IMR-90 (cell line): ENCODE data around the gene DEPDC1. TPM values are rescaled to one million over a fixed set of nuclear protein-coding genes. Genes with fewer than 3 reads are reported as not detected.

ENCODE experiments used
- ATAC-seq: fragments of 200-7000 bp; cut with Tn5 transposase; 2 replicates; pipeline ENCODE4 v1.9.1; 2020; ENCODE audit warnings: low read depth, mild to moderate bottlenecking, moderate library complexity
- BruUV-seq: library from RNA; stranded (reverse); fragments of 400-500 nt; replicated peaks from 2 replicates; lab custom pipeline; 2021; lab: Mats Ljungman, UMichigan
- CTCF ChIA-PET: fragments of 300-600 bp; formaldehyde crosslinking; extraction: SDS; loops from one replicate; lab custom pipeline; 2021; ENCODE audit warnings: antibody characterized with exemption; lab: Yijun Ruan, JAX
- POLR2A ChIA-PET: fragments of 300-600 bp; sonication (Branson Sonifier 250); formaldehyde crosslinking; loops from one replicate; lab custom pipeline; 2022; ENCODE audit warnings: antibody characterized with exemption; ENCODE audit not compliant: unreplicated experiment; lab: Charles Lee
- DNase-seq: peaks from one replicate; pipeline ENCODE4 v3.0.0; 2013
- H2AFZ ChIP-seq: replicated peaks from 2 replicates; pipeline ENCODE3; 2013; ENCODE audit warnings: low read length, mild to moderate bottlenecking; ENCODE audit not compliant: poor library complexity
- H2AK5ac ChIP-seq: 2 replicates; pipeline ENCODE4 v1.6.1; 2013; ENCODE audit warnings: low read depth, low read length, inconsistent platforms
- H2AK9ac ChIP-seq: replicated peaks from 2 replicates; pipeline ENCODE3; 2013; ENCODE audit warnings: mild to moderate bottlenecking, low read depth, low read length, moderate library complexity; ENCODE audit not compliant: poor library complexity
- H2BK120ac ChIP-seq: 2 replicates; pipeline ENCODE4 v1.6.1; 2013; ENCODE audit warnings: low read depth, low read length, inconsistent platforms
- H2BK15ac ChIP-seq: 3 replicates; pipeline ENCODE4 v1.6.1; 2013; ENCODE audit warnings: low read depth, low read length, inconsistent platforms
- H2BK20ac ChIP-seq: 2 replicates; pipeline ENCODE4 v1.6.1; 2013; ENCODE audit warnings: low read depth, mild to moderate bottlenecking, inconsistent platforms, low read length, moderate library complexity
- H2BK5ac ChIP-seq: 2 replicates; pipeline ENCODE4 v1.6.1; 2013; ENCODE audit warnings: mild to moderate bottlenecking, low read depth, low read length, inconsistent platforms; ENCODE audit not compliant: poor library complexity, severe bottlenecking
- H3K14ac ChIP-seq: replicated peaks from 2 replicates; pipeline ENCODE4 v1.6.1; 2013; ENCODE audit warnings: low read depth, low read length, inconsistent platforms
- H3K18ac ChIP-seq: 2 replicates; pipeline ENCODE4 v1.6.1; 2013; ENCODE audit warnings: low read depth, low read length, control low read depth
- H3K23ac ChIP-seq: 2 replicates; pipeline ENCODE4 v1.6.1; 2013; ENCODE audit warnings: low read depth, low read length, inconsistent platforms
- H3K27ac ChIP-seq: 2 replicates; pipeline ENCODE4 v1.5.1; 2013; ENCODE audit warnings: mild to moderate bottlenecking, control low read depth, low read length; ENCODE audit not compliant: insufficient read depth
- H3K27me3 ChIP-seq: 2 replicates; pipeline ENCODE4 v1.6.1; 2013; ENCODE audit warnings: low read length; ENCODE audit not compliant: control insufficient read depth, insufficient read depth
- H3K36me3 ChIP-seq: 2 replicates; pipeline ENCODE4 v1.6.1; 2013; ENCODE audit warnings: low read length, mixed read lengths; ENCODE audit not compliant: control insufficient read depth, insufficient read depth
- H3K4ac ChIP-seq: 2 replicates; pipeline ENCODE4 v1.6.1; 2013; ENCODE audit warnings: low read depth, low read length, inconsistent platforms
- H3K4me1 ChIP-seq: 2 replicates; pipeline ENCODE4 v1.6.1; 2013; ENCODE audit warnings: low read length, mixed read lengths; ENCODE audit not compliant: control insufficient read depth, insufficient read depth
- H3K4me2 ChIP-seq: 2 replicates; pipeline ENCODE4 v1.6.1; 2013; ENCODE audit warnings: low read depth, mild to moderate bottlenecking, control low read depth, low read length, moderate library complexity
- H3K4me3 ChIP-seq: 2 replicates; pipeline ENCODE4 v1.5.1; 2013; ENCODE audit warnings: low read depth, mild to moderate bottlenecking, control low read depth, low read length, moderate library complexity; ENCODE audit not compliant: insufficient read depth
- H3K56ac ChIP-seq: 2 replicates; pipeline ENCODE4 v1.6.1; 2013; ENCODE audit warnings: low read length, inconsistent platforms; ENCODE audit not compliant: insufficient read depth; ENCODE audit errors: extremely low read depth
- H3K79me1 ChIP-seq, 2 experiments: 2 replicates each; pipeline ENCODE4 v1.6.1; 2013; ENCODE audit warnings: low read length in 2 of 2, inconsistent platforms in 1 of 2, low read depth in 1 of 2
- H3K9ac ChIP-seq: 2 replicates; pipeline ENCODE4 v1.6.1; 2013; ENCODE audit warnings: low read depth, low read length, control low read depth
- H3K9me1 ChIP-seq: 2 replicates; pipeline ENCODE4 v1.6.1; 2013; ENCODE audit warnings: low read length, inconsistent platforms; ENCODE audit not compliant: insufficient read depth
- H3K9me3 ChIP-seq: 2 replicates; pipeline ENCODE4 v1.6.1; 2013; ENCODE audit warnings: low read length; ENCODE audit not compliant: control insufficient read depth, insufficient read depth
- H4K20me1 ChIP-seq: 2 replicates; pipeline ENCODE4 v1.6.1; 2013; ENCODE audit warnings: low read length, inconsistent platforms; ENCODE audit not compliant: insufficient read depth
- H4K5ac ChIP-seq: 2 replicates; pipeline ENCODE4 v1.6.1; 2013; ENCODE audit warnings: mild to moderate bottlenecking, low read depth, low read length, control low read depth
- H4K8ac ChIP-seq, 2 experiments: 2 replicates each; pipeline ENCODE4 v1.6.1; 2013; ENCODE audit warnings: low read depth in 2 of 2, low read length in 2 of 2, control low read depth in 1 of 2, inconsistent platforms in 1 of 2
- H4K91ac ChIP-seq: 2 replicates; pipeline ENCODE4 v1.6.1; 2013; ENCODE audit warnings: low read depth, low read length, inconsistent platforms; ENCODE audit not compliant: insufficient read depth
- FOS ChIP-seq: fragments of 150-350 bp; IDR thresholded peaks from 2 replicates; pipeline ENCODE4 v1.6.1; 2016; ENCODE audit warnings: low read depth, low read length
- MAFK ChIP-seq: IDR thresholded peaks from 2 replicates; pipeline ENCODE4 v1.6.1; 2012; ENCODE audit warnings: low read depth, low read length, improper control_type of control experiment
- NFE2L2 ChIP-seq: fragments of 150-350 bp; IDR thresholded peaks from 2 replicates; pipeline ENCODE4 v1.6.1; 2016; ENCODE audit warnings: low read depth, mild to moderate bottlenecking, low read length
- RAD21 ChIP-seq: IDR thresholded peaks from 2 replicates; pipeline ENCODE4 v1.6.1; 2012; ENCODE audit warnings: low read length, improper control_type of control experiment
- RCOR1 ChIP-seq: IDR thresholded peaks from 2 replicates; pipeline ENCODE4 v1.6.1; 2012; ENCODE audit warnings: mild to moderate bottlenecking, low read length, improper control_type of control experiment; ENCODE audit not compliant: insufficient replicate concordance
- WGBS, 2 experiments: methylation state at CpG; one replicate each; pipeline versions ENCODE4 v1.1.5 to v1.1.7; 2013; ENCODE audit warnings: missing lambda C conversion rate in 2 of 2; ENCODE audit not compliant: insufficient read length in 1 of 2; ENCODE audit errors: extremely low coverage in 2 of 2; 5-methylcytosine and 5-hydroxymethylcytosine counted together
- dilution Hi-C: fragments of 300-500 bp; cut with HindIII; formaldehyde crosslinking; loops from one replicate; pipeline ENCODE4 v1.14.3; 2018; ENCODE audit warnings: low sequenced_read_pairs; ENCODE audit not compliant: unreplicated experiment
- in situ Hi-C: fragments of 300-500 bp; cut with MboI; formaldehyde crosslinking; loops from 3 replicates; pipeline ENCODE4 v1.14.3; 2019; ENCODE audit warnings: low sequenced_read_pairs, inconsistent platforms, mixed read lengths
- intact Hi-C: fragments of 100-400 bp; cut with micrococcal nuclease; formaldehyde crosslinking; loops from 2 replicates; pipeline ENCODE4 v1.10.0; 2022
- polyA plus RNA-seq, 3 experiments: library from polyadenylated mRNA; depleted of rRNA; stranded (reverse); fragments of >200 nt; gene quantifications; 2 replicates each; pipeline ENCODE4 v1.2.3, GENCODE V29; 2012; ENCODE audit warnings: low replicate concordance in 1 of 3
- total RNA-seq: library from RNA; depleted of rRNA; stranded (reverse); fragments of >200 nt; gene quantifications from 2 replicates; pipeline ENCODE4 v1.2.3, GENCODE V29; 2012

The DEPDC1 gene
- total and polyA plus RNA-seq, 2 of the 4 experiments (the other 2 are of a cell fraction): 7.4 to 14.7 TPM

GRCh38 chr1:68511254-68511653, 14.4 kb upstream of the DEPDC1 start:
- Histone ChIP-seq H2AFZ (no peak overlapping the region), H3K18ac (no peak overlapping the region), H3K9me1 (no peaks in the 10 kb centered on the region), H2BK20ac (no peak overlapping the region), H2BK5ac (no peak overlapping the region), H4K20me1 (no peaks in the 10 kb centered on the region), H3K9me3 (no peaks in the 10 kb centered on the region), H2BK120ac (no peak overlapping the region), H2AK9ac (no peak overlapping the region), H3K4me1 (no peaks in the 10 kb centered on the region), H3K4me3 (no peak overlapping the region), H2BK15ac (no peak overlapping the region), H3K27ac (no peak overlapping the region), H3K14ac (no peak overlapping the region), H4K8ac (no peak overlapping the region), H3K79me1 (no peaks in the 10 kb centered on the region), H4K91ac (no peak overlapping the region), H3K4ac (no peak overlapping the region), H4K5ac (no peak overlapping the region), H2AK5ac (no peak overlapping the region), H3K36me3 (no peaks in the 10 kb centered on the region), H3K9ac (no peak overlapping the region), H3K23ac (no peak overlapping the region), H3K56ac (no peak overlapping the region), H3K27me3 (no peaks in the 10 kb centered on the region), H3K4me2 (no peak overlapping the region)
- POLR2A ChIA-PET: no interaction called here
- TF ChIP-seq MAFK: peak; percentile 59
- TF ChIP-seq RCOR1: no peak
- TF ChIP-seq NFE2L2: no peak
- no peak for TF ChIP-seq FOS
- TF ChIP-seq RAD21: no peak
- intact Hi-C loops: no loop called here
- dilution Hi-C loops: no loop called here
- no CpG with 5 or more reads among the region's 2 CpGs for WGBS, 2 experiments
- in situ Hi-C loops: no loop called here
- no peak for DNase-seq
- BruUV-seq: no TSS peak
- CTCF ChIA-PET: no interaction called here
- no peak for ATAC-seq
